ENCODE data around the gene GAK.

- no peak for TF ChIP-seq USF2 (IDR thresholded peaks at IDR 0.05; ENCODE audit: borderline replicate concordance, low read depth, low read length)
- TF ChIP-seq YY1 (IDR thresholded peaks at IDR 0.05; ENCODE audit: low read depth): no peak
- TF ChIP-seq CTCF (IDR thresholded peaks at IDR 0.05): no peak
- TF ChIP-seq POLR2AphosphoS5 (IDR thresholded peaks at IDR 0.05; ENCODE audit: low read depth, low read length): no peak
- no peak for TF ChIP-seq CHD2 (IDR thresholded peaks at IDR 0.05; ENCODE audit: low read length, partially characterized antibody)
- no peak for TF ChIP-seq IRF3 (IDR thresholded peaks at IDR 0.05; ENCODE audit: low read depth, low read length)
- no peak for TF ChIP-seq FOXM1 (IDR thresholded peaks at IDR 0.05; ENCODE audit: low read depth)
Observed at GRCh38 chr4:954211-955020, 22.3 kb upstream of the GAK start.

Data from SK-N-SH (cell line).